Measurements from ENCODE around the gene E2F8.

E2F8 gene

GRCh38 chr11:19218786-19219460 lies 21.8 kb downstream of the E2F8 start:
- DNase-seq = no peak

GRCh38 chr11:19218216-19218615 lies 22.5 kb downstream of the E2F8 start:
- DNase-seq = no peak

- DNase-seq = no peak
These were observed 23.9 kb downstream of the E2F8 start for GRCh38 chr11:19216709-19217374.

- no peak for DNase-seq
These were observed 24.7 kb downstream of the E2F8 start for GRCh38 chr11:19216021-19216420.

- no peak for DNase-seq
These were observed 31.0 kb downstream of the E2F8 start for GRCh38 chr11:19209617-19210370.

- no peak for DNase-seq
These were observed 31.7 kb downstream of the E2F8 start for GRCh38 chr11:19208959-19209546.

GRCh38 chr11:19208181-19208580 lies 32.6 kb downstream of the E2F8 start:
- no peak for DNase-seq

- DNase-seq = no peak
These were observed 35.9 kb downstream of the E2F8 start for GRCh38 chr11:19204836-19205235.

- no peak for DNase-seq
These were observed 38.8 kb downstream of the E2F8 start, which contains the start of gene CSRP3 for GRCh38 chr11:19201737-19202605. Gene CSRP3 (minus strand): TSS chr11:19201983. CDS start chr11:19192448, 9,535 bp downstream.

GRCh38 chr11:19200410-19201201 lies 40.1 kb downstream of the E2F8 start:
- DNase-seq = no peak

- DNase-seq = no peak
These were observed 41.0 kb downstream of the E2F8 start for GRCh38 chr11:19199771-19200170.

GRCh38 chr11:19199048-19199447 lies 41.7 kb downstream of the E2F8 start:
- DNase-seq = no peak

GRCh38 chr11:19196432-19196831 lies 44.3 kb downstream of the E2F8 start:
- DNase-seq = no peak

GRCh38 chr11:19194620-19195308 lies 46.0 kb downstream of the E2F8 start:
- no peak for DNase-seq

GRCh38 chr11:19193916-19194315 lies 46.8 kb downstream of the E2F8 start:
- DNase-seq = no peak

GRCh38 chr11:19191530-19192169 lies 49.1 kb downstream of the E2F8 start:
- DNase-seq = no peak

GRCh38 chr11:19187833-19188258 lies 52.9 kb downstream of the E2F8 start:
- no peak for DNase-seq

- DNase-seq = no peak
These were observed 53.5 kb downstream of the E2F8 start for GRCh38 chr11:19187114-19187832.

- no peak for DNase-seq
These were observed 55.2 kb downstream of the E2F8 start for GRCh38 chr11:19185516-19186052.
